GM23338 (cell line): ENCODE data around the gene ORC6.

ENCODE experiments used
- CREB1 ChIP-seq: fragments of 250-450 bp; sonication (Bioruptor Pico); IDR thresholded peaks from 2 replicates; pipeline ENCODE4 v1.5.0; 2020; ENCODE audit warnings: low read depth, mild to moderate bottlenecking, moderate library complexity
- EZH2 ChIP-seq: fragments of 200-600 bp; sonication (generic); IDR thresholded peaks from one replicate; pipeline ENCODE4 v1.8.0; 2017; ENCODE audit warnings: antibody characterized with exemption, mild to moderate bottlenecking, low read depth; ENCODE audit not compliant: unreplicated experiment
- EZH2phosphoT487 ChIP-seq: fragments of 200-600 bp; sonication (generic); IDR thresholded peaks from one replicate; pipeline ENCODE4 v1.8.1; 2018; ENCODE audit warnings: antibody characterized with exemption; ENCODE audit not compliant: unreplicated experiment
- JUNB ChIP-seq: IDR thresholded peaks from one replicate; pipeline ENCODE4 v1.6.1; 2016; ENCODE audit warnings: antibody characterized with exemption; ENCODE audit not compliant: unreplicated experiment
- NANOG ChIP-seq: IDR thresholded peaks from 2 replicates; pipeline ENCODE4 v1.6.1; 2016; ENCODE audit warnings: antibody characterized with exemption, borderline replicate concordance
- POLR2AphosphoS5 ChIP-seq: IDR thresholded peaks from 2 replicates; pipeline ENCODE4 v1.6.1; 2016; ENCODE audit warnings: antibody characterized with exemption, low read depth
- STAT1 ChIP-seq: IDR thresholded peaks from one replicate; pipeline ENCODE4 v1.6.1; 2016; ENCODE audit warnings: antibody characterized with exemption; ENCODE audit not compliant: unreplicated experiment
- ZNF114 ChIP-seq: fragments of 250-450 bp; sonication (Bioruptor Pico); IDR thresholded peaks from 2 replicates; pipeline ENCODE4 v1.5.0; 2020; ENCODE audit warnings: mild to moderate bottlenecking, moderate library complexity
- TF ChIP-seq, protein P1 (sequence below), 2 experiments: fragments of 200-600 bp in 1 of 2; sonication (generic) in 1 of 2; conservative IDR thresholded peaks; 2 replicates each; pipeline versions ENCODE4 v1.5.1 to v1.6.1; 2016 to 2017; ENCODE audit warnings: antibody characterized with exemption in 2 of 2, low read depth in 2 of 2, mild to moderate bottlenecking in 2 of 2, moderate library complexity in 1 of 2
- TF ChIP-seq, protein P2 (sequence below): IDR thresholded peaks from one replicate; pipeline ENCODE4 v1.6.1; 2018; ENCODE audit warnings: antibody characterized with exemption; ENCODE audit not compliant: unreplicated experiment
- TF ChIP-seq, protein P3 (sequence below): fragments of 250-450 bp; sonication (Bioruptor Pico); IDR thresholded peaks from 2 replicates; pipeline ENCODE4 v1.5.0; 2020; ENCODE audit warnings: mild to moderate bottlenecking, moderate library complexity

DNA sequence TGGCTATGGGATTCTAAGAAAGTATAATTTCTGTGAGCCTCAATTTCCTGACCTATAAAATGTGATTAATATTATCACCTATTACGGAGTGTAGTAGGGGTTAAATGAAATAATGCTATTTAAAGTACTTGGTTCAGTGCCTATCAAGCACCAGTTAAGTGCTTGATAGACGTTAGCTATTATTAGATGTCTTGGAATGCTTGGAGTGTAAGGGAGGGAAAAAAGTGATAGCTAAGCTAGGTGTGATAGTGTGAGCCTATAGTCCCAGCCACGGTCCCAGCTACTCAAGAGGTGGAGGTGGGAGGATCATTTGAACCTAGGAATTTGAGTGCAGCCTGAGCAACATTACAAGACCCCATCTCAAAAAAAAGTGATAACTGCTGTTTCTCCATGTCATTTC lies 7.5 kb downstream of the ORC6 start:
- TF ChIP-seq, protein P1, sequence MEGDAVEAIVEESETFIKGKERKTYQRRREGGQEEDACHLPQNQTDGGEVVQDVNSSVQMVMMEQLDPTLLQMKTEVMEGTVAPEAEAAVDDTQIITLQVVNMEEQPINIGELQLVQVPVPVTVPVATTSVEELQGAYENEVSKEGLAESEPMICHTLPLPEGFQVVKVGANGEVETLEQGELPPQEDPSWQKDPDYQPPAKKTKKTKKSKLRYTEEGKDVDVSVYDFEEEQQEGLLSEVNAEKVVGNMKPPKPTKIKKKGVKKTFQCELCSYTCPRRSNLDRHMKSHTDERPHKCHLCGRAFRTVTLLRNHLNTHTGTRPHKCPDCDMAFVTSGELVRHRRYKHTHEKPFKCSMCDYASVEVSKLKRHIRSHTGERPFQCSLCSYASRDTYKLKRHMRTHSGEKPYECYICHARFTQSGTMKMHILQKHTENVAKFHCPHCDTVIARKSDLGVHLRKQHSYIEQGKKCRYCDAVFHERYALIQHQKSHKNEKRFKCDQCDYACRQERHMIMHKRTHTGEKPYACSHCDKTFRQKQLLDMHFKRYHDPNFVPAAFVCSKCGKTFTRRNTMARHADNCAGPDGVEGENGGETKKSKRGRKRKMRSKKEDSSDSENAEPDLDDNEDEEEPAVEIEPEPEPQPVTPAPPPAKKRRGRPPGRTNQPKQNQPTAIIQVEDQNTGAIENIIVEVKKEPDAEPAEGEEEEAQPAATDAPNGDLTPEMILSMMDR (conservative IDR thresholded peaks at IDR 0.05; ENCODE audit: low read depth in 2 of 2): no peak
- no peak for TF ChIP-seq POLR2AphosphoS5
- TF ChIP-seq EZH2phosphoT487: no peak
- no peak for TF ChIP-seq EZH2
- TF ChIP-seq CREB1 (CRISPR knock-in tag): no peak
- TF ChIP-seq, protein P2, sequence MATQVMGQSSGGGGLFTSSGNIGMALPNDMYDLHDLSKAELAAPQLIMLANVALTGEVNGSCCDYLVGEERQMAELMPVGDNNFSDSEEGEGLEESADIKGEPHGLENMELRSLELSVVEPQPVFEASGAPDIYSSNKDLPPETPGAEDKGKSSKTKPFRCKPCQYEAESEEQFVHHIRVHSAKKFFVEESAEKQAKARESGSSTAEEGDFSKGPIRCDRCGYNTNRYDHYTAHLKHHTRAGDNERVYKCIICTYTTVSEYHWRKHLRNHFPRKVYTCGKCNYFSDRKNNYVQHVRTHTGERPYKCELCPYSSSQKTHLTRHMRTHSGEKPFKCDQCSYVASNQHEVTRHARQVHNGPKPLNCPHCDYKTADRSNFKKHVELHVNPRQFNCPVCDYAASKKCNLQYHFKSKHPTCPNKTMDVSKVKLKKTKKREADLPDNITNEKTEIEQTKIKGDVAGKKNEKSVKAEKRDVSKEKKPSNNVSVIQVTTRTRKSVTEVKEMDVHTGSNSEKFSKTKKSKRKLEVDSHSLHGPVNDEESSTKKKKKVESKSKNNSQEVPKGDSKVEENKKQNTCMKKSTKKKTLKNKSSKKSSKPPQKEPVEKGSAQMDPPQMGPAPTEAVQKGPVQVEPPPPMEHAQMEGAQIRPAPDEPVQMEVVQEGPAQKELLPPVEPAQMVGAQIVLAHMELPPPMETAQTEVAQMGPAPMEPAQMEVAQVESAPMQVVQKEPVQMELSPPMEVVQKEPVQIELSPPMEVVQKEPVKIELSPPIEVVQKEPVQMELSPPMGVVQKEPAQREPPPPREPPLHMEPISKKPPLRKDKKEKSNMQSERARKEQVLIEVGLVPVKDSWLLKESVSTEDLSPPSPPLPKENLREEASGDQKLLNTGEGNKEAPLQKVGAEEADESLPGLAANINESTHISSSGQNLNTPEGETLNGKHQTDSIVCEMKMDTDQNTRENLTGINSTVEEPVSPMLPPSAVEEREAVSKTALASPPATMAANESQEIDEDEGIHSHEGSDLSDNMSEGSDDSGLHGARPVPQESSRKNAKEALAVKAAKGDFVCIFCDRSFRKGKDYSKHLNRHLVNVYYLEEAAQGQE: no peak
- no peak for TF ChIP-seq JUNB
- TF ChIP-seq, protein P3, sequence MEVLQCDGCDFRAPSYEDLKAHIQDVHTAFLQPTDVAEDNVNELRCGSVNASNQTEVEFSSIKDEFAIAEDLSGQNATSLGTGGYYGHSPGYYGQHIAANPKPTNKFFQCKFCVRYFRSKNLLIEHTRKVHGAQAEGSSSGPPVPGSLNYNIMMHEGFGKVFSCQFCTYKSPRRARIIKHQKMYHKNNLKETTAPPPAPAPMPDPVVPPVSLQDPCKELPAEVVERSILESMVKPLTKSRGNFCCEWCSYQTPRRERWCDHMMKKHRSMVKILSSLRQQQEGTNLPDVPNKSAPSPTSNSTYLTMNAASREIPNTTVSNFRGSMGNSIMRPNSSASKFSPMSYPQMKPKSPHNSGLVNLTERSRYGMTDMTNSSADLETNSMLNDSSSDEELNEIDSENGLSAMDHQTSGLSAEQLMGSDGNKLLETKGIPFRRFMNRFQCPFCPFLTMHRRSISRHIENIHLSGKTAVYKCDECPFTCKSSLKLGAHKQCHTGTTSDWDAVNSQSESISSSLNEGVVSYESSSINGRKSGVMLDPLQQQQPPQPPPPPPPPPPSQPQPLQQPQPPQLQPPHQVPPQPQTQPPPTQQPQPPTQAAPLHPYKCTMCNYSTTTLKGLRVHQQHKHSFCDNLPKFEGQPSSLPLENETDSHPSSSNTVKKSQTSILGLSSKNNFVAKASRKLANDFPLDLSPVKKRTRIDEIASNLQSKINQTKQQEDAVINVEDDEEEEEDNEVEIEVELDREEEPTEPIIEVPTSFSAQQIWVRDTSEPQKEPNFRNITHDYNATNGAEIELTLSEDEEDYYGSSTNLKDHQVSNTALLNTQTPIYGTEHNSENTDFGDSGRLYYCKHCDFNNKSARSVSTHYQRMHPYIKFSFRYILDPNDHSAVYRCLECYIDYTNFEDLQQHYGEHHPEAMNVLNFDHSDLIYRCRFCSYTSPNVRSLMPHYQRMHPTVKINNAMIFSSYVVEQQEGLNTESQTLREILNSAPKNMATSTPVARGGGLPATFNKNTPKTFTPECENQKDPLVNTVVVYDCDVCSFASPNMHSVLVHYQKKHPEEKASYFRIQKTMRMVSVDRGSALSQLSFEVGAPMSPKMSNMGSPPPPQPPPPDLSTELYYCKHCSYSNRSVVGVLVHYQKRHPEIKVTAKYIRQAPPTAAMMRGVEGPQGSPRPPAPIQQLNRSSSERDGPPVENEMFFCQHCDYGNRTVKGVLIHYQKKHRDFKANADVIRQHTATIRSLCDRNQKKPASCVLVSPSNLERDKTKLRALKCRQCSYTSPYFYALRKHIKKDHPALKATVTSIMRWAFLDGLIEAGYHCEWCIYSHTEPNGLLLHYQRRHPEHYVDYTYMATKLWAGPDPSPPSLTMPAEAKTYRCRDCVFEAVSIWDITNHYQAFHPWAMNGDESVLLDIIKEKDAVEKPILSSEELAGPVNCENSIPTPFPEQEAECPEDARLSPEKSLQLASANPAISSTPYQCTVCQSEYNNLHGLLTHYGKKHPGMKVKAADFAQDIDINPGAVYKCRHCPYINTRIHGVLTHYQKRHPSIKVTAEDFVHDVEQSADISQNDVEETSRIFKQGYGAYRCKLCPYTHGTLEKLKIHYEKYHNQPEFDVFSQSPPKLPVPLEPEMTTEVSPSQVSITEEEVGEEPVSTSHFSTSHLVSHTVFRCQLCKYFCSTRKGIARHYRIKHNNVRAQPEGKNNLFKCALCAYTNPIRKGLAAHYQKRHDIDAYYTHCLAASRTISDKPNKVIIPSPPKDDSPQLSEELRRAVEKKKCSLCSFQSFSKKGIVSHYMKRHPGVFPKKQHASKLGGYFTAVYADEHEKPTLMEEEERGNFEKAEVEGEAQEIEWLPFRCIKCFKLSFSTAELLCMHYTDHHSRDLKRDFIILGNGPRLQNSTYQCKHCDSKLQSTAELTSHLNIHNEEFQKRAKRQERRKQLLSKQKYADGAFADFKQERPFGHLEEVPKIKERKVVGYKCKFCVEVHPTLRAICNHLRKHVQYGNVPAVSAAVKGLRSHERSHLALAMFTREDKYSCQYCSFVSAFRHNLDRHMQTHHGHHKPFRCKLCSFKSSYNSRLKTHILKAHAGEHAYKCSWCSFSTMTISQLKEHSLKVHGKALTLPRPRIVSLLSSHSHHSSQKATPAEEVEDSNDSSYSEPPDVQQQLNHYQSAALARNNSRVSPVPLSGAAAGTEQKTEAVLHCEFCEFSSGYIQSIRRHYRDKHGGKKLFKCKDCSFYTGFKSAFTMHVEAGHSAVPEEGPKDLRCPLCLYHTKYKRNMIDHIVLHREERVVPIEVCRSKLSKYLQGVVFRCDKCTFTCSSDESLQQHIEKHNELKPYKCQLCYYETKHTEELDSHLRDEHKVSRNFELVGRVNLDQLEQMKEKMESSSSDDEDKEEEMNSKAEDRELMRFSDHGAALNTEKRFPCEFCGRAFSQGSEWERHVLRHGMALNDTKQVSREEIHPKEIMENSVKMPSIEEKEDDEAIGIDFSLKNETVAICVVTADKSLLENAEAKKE (CRISPR knock-in tag): no peak
- no peak for TF ChIP-seq ZNF114 (CRISPR knock-in tag)
- TF ChIP-seq STAT1: no peak
- no peak for TF ChIP-seq NANOG
